SIG-M5 treated with dmso at 0.1 percent for 504 hours (cell line): ENCODE data around the gene B3GNT9.
A peak's percentile ranks its signal among the peaks of the same experiment; 100 is the strongest.
"Not testable (repeated sequence)": the region's sequence is repeated elsewhere in the genome, so short reads cannot be mapped to it uniquely, and the experiment has no call there.

Experiments
- DNase-seq: peaks from one replicate; lab custom pipeline; 2025; ENCODE audit not compliant: unreplicated experiment; lab: John Stamatoyannopoulos, UW

B3GNT9 gene

DNA sequence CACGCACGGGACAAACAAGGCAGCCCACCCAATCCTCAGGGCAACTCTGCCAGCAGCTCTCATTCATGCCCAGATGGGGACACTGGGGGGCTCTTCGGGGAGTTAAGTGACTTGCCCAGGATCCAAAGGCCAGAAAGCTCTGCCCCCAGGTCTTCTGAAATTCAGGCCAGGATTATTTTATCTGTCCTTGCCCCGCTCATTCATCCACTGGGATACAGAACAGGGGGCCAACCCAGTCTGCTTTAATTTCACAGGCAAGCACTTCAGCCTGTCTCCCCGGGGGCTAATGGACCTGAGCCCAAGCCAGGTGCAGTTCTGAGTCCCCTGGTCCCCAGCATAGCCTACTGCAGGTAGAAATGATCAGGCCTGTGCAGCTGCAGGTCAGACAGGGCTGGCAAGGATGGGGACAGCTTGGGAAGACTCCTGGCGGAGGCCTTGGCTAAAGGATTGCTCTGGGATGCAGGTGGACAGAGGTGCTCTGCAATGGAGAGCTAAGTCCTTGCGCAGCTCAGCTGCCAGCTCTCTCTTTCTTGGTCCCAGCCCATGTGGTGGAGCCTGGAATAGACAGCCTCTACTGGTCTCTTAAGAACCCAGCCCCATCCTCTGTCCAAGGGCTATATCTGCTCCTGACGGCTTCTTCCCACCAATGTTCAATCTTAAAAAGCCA lies 766 bp upstream of the B3GNT9 start:
- DNase-seq = peak; percentile 17

DNA sequence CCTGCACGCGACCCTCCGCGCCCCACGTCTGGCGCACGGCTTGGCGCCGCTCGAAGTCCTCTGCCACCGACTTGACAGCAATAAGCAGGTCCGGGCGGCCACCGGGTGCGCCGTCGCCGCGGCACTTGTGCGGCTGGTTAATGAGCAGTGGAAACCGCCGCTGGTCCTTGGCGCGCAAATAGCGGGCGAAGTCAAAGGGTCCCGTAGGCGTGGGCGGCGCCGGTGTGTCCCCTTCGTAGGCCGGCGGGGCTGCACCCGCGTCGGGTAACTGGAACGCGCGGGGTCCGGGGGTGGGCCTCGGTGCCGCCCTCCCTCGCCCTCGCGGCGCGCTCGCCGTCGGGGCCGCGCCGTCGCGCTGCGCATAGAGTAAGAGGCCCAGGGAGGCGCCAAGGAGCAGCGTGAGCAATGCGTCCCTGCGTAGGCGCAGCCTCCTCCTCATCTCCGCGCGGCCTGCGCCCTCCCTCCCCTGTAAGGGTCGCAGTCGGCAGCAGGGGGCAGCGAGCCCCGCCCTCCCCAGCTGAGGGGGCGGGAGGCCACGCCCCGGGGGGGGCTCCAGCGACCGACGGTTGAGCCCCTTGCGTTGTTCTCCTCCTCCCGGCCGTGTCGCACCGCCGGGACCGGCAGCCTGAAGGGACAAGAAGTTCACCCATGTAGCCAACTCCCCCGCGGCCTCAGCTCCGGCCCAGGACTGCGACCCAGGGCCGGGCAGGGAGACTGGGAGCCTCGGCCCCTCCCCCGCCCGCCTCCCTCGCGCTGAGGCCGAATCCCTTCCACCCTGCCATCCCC lies 558 bp downstream of the B3GNT9 start:
- no peak for DNase-seq

DNA sequence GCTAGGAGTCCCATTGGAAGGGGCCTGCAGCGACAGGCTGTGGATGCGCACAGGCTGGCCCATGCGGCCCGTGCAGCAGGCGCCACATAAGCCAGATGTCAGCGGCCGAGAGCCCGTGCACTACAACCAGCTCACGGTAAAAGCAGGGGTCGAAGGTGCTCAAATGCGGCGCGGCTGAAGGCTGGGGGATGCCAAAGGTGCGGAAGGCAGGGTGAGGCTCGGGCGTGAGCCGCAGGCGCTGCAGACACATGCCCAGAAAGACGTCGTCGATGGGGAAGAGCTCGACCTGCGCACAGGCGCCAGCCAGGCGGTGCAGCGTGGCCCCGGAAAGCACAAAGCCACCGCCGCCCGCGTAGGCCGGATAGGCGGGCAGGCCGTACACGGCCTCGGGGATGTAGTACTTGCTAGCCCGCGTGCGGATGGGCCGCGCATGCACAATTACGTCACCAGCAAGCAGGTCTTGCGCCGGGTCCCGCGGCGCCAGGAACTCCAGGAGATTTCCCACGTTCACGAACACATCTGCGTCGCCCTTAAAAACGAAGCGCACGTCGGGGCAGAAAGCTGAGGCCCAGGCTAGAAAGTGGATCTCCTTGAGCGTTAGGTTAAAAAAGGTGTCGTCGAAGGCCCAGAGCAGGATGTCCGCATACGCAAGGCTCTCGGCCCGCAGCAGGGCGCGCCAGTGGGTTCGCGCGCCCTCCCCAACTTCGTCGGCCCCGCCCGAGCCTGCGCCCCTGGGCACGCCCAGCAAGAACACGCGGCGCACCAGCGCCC lies 1.3 kb downstream of the B3GNT9 start:
- no peak for DNase-seq

DNA sequence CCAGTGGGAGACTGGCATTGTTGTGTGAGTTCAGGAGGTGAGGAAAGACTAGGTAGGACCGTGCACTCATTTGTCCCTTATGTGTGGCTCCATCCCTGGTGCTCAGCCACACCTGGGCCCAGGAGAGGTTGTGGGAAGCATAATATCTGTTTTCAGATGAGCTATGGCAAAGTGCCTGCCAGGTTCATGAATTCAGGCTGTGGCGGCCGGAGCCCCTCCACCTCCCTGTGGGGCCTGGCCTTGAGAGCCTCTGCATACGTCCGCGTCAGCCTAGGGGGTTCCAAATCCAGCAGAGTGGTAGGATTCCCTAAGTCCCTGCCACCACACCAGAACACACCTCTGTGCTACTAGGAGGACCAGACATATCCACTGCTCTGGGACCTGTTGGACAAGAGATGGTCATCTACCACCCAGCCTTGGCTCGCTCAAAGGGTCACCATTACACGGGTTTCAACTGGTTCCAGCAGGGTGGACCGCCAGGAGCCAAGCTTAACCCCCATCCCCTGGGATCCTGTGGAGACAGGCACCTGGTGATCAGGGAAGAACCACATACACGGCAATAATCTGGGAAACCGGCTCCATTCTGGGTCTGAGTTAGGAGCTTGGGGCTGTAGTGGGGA lies 2.0 kb downstream of the B3GNT9 start:
- DNase-seq = no peak

DNA sequence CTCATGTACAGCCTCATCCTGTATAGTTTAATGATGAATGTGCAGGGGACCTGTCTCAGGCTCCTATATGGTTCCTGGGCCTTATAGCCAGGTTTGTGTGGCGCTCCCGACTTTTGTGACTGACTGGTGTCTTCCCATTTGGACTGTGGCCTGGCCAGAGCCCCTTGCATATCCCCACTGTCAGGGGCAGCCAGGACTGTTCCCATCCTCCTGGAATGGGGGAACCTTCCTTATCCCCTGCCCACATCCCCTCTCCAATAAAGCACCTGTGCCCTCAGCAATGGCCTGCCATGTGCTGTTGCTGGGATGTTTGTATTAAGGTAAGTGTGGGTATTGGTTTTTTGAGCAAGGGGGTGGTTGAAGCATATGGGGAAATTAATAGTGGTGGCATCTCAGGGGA lies 2.6 kb downstream of the B3GNT9 start:
- no peak for DNase-seq

DNA sequence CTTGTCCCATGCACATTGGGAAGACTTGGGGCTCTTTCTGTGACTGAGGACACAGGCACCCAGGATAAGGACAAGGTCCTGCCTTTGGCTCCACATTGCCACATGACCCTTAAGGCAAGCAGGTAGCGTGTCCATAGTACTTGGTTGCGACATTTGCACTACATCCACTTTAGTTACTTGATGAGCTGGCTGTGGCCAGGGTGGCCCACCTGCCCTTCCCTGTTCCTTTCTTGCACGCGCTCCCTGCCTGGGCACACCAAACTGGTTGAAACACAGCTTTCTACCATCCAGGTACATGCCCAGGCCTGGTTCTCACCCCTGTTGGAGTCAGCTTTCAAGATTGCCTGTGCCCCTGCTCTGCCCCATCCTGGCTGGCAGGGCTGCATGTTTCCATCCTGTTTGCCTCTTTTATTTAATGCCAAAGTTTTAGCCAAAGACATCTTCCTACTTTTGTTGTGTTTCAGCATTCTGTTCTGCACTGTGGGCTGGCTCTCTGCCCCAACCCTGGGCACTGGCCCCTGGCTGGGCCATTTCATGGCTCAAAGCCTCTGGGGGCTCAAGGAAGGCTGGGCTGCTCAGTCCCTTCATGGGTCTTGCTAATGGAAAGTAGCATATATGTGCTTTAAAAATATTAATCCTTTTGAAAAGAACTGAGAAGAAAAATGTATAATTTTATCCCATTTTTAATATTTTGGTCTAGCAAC lies 3.2 kb downstream of the B3GNT9 start:
- no peak for DNase-seq

DNA sequence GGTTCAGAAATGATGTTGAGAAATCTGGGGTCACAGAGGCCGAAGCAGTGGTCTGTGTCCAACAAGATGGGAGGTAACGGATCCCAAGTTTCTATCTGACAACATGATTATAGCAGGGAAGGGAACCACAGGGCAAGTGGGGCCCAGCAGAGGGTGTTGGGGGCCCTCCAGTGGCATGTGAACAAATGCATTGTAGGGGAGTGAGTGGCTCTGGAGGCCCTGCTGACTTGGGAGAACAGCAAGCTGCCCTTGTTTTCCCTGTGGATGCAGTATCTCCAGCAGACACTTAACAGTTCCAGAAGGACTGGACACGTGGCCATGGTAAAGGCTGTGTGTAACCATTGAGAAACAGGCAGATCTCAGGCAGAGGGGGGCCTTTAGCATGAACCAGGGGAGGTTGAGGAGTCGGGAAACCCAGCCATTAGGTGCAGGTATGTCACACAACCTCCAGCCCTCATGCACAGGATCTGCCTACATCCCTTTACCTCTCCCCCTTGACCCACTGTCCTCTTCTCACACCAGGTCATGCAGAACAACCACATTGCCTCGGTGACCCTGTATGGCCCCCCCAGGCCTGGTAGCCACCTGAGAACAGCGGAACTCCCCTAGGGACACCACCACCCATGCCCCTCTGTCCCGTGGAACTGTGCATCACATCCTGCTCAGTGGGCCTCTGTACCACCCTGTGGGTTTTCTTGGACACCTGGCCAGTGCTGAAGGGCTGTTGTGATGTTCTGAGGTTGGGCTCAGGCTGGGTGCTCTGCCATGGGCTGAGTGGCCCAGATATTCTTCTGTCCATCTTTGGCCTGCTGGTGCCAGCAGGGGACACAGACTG lies 4.1 kb downstream of the B3GNT9 start:
- no peak for DNase-seq

DNA sequence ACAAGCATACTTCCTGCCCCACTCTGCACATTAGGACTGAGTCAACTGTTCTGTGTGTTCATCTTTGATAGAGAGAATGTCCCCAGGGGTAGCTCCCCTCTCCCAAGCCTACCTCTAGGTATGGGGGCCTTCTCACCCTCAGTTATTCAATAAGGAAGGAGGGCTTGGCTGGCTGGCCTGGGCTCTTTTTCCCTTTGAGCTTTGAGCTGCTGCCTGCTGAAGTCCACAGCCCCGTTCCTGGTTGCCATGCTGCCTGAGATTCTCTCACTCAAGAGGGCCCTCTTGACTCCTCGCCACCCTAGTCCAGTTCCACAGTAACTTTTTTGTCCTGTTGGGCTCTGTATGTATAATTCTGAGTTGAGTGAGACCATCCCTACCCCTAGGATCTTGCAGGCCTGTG lies 5.1 kb downstream of the B3GNT9 start:
- no peak for DNase-seq

DNA sequence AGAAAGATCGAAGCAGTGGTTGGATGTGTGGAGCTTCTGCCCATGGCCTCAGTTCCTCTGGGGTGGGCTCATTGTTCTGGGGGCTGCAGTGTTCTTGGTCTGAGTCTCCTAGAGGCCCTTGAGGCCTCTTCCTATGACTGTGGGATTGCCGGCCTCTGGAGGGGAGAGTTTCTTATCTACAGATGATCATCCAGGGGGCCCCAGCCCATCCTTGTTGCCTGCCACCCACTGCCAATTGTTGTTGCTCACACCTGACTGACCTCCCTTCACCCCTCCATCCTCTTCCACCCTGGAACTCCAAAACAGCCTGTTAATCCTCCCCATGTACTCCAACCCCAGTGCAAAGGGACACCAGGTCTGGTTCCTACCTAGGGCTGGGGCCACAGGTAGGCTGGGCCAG lies 5.9 kb downstream of the B3GNT9 start:
- no peak for DNase-seq

DNA sequence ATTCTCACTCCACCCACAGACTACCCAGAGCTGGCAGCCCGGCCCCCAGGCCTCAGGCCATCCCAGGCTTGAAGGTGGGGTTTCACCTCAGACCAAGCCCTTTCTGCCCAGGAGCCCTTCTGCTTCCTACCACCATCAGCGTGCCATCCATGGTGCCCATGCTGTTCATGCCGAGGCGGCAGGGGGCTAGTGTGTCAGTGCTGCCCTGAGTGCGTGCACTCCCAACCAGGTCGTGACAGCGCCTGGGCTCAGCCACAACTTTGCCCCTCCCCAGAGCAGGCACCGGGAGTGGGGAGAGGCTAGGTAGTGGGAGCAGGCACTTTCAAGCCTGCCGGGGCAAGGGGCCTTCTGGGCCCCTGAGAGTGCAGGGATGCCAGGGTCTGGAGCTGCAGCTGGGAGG lies 8.5 kb downstream of the B3GNT9 start:
- DNase-seq = no peak

DNA sequence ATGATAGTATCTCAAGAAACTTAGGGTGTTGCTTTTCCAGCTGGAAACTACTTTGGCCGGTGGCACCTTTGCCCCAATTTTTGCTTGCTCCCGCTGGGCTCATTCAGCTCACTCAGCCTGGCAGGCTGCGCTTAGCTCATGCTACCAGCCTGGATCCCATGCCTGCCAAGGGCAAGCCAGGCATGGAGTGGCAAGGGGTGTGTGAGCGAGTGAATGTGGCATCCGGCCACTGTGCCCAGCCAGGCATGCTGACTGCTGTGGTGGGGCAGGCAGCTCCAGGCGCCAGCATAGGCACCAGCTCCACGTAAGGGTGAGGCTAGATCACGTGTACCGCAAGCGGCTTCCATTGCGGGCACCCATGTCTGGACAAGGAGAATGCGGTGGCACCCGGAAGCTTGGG lies 9.4 kb downstream of the B3GNT9 start:
- DNase-seq = no peak

DNA sequence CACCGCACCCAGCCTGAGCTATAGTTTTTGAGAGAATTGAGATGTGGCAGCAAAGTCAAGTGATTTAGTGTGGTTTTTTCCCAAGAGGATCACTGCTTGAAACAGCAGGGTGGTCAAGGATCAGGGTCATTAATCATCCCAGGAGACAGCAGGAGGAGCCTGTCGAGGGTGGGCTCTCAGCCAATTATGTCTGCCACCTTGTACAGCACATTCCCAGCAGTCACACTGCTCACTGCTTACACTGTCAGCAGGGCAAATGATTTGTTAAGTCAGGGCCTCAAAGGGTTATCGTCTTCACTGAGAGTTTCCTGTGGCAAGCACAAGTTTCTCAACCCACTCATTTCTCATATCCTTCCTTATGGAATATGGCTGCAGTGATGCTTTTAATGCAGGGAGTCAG lies 13.2 kb downstream of the B3GNT9 start:
- no peak for DNase-seq

DNA sequence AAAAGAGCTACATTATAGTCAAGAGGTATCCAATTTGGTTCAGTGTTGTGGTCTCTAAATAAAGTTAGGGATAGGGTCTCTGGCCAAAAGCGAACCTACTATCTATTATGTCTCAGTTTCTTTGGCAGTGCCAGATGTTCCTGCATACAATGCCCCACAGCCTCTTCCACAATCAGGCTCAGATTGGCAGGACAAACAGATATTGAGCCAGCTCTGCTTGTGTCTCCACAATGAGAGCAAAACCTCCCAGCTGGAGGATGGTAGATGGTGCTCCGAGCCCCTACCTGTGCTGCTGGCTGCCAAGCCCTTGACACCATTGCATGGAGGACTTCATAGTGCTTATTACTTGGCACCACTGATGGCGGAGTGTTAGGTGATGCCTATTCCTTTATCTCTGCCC lies 21.4 kb downstream of the B3GNT9 start:
- no peak for DNase-seq

DNA sequence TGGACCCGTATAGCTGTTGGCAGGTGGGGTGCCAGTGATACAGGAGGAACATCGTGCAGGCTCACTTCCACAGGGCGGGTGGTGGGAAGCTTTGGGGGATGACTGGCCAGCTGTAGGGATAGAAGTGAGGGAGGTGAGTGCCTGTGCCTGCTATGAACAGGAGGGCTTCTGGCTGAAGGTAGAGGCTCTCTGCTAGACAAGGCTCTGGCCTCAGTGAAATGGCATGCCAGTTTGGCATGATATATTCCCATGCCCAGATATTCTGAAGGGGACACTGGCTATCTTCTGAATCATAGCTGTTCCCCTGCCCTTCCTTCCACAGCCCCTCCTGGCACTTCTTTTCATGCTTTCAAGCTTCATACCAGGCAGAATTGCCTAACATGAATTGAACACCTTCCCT lies 21.9 kb downstream of the B3GNT9 start:
- DNase-seq = no peak

DNA sequence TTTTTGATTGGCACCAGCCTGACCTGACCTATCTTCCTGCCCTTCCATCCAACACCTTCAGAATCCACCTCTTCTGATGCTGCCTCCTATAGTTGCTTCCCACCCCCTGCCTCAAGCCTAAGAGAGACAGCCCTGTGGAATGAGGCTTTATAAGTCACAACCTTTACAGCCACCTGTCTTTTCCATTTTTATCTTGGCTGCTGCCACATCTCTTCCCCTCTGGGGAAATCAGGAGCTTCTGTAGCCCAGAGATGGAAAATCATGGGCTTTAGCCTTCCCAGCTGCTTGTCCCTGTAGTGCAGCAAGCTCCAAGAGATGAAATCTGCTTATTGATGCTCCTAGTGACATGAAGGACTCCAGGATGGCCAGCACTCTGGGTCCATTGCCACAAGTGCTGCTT lies 22.4 kb downstream of the B3GNT9 start:
- no peak for DNase-seq

DNA sequence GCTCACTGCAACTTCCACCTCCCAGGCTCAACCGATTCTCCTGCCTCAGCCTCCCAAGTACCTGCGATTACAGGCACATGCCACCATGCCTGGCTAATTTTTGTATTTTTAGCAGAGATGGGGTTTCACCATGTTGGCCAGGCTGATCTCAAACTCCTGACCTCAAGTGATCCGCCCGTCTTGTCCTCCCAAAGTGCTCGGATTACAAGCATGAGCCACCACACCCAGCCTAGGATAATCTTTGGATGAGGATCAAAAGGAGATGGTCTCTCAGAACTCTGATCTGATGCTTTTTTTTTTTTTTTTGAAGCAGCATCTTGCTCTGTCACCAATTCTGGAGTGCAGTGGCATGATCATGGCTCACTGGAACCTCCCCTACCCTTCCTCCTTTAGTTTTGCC lies 28.0 kb downstream of the B3GNT9 start:
- DNase-seq = not testable (repeated sequence)

DNA sequence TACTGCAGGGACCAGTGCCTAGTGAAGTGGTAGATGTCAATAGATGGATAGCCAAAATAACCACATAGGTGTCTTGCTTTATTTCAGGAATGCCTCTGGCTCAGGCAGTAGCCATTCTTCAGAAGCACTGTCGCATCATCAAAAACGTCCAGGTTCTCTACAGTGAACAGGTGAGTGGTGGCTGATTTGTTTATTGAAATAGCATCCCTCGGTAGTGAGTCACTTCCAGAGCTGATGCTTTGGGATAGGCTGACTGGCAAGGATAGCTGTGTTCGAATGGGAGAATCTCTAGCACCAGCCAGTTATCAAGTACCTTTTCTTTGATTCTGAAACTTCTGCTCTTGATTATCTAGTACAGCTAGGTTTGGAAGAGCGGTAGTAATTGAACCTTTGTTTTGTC lies 30.8 kb downstream of the B3GNT9 start:
- DNase-seq = no peak

DNA sequence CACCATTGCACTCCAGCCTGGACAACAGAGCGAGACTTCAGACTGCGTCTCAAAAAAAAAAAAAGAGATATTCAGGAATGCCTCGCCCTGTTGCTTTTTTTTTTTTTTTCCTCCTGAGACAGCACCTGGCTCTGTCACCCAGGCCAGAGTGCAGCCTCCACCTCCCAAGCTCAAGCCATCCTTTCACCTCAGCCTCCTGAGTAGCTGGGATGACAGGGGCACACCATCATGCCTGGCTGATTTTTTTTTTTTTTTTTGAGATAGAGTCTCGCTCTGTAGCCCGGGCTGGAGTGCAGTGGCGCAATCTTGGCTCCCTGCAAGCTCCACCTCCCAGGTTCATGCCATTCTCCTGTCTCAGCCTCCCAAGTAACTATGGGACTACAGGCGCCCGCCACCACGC lies 33.1 kb downstream of the B3GNT9 start:
- DNase-seq = no peak

DNA sequence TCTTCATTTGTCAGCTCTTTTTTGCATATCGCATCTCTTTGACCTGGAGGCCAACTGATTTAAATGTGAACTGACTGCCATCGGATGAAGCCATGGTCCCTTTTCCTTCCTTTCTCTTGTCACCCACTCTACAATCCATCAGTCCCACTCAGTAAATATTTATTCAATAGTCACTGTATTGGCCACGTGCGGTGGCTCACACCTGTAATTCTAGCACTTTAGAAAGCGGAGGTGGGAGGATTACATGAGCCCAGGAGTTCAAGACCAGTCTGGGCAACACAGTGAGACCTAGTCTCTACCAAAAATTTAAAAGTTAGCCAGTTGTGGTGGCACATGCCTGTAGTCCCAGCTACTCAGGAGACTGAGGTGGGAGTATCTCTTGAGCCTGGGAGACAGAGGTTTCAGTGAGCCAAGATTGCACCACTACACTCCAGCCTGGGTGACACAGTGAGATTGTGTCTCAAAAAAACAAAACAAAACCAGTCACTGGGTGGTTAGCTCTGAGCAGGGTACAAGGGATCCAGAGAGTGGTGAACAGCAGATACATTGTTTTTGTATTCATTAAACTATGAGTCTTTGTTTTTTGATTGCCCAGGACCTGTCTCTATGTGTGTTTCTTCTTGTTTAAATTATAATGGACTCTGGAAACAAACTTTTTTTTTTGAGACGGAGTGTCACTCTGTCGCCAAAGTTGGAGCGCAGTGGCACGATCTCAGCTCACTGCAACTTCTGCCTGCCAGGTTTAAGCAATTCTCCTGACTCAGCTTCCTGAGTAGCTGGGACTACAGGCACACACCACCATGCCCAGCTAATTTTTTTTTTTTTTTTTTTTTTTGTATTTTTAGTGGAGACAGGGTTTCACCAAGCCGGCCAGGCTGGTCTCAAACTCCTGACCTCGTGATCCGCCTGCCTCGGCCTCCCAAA lies 34.1 kb downstream of the B3GNT9 start:
- peak; percentile 19 for DNase-seq
